Neural crest cell (in vitro differentiated cells): Measurements from ENCODE around the gene ADGRD2. TPM values are rescaled to one million over a fixed set of nuclear protein-coding genes. Genes with fewer than 3 reads are reported as not detected.

Source experiments
- DNase-seq: peaks from one replicate; pipeline ENCODE4 v3.0.0; 2021; ENCODE audit warnings: low read depth, mixed read lengths, low spot score
- H3K27ac Mint-ChIP-seq: one replicate; pipeline ENCODE4 v1.8.0; 2021; ENCODE audit warnings: mild to moderate bottlenecking, mixed read lengths; ENCODE audit not compliant: unreplicated experiment
- H3K27me3 Mint-ChIP-seq: 2 replicates; pipeline ENCODE4 v1.8.0; 2021; ENCODE audit warnings: low read depth, mild to moderate bottlenecking, mixed read lengths
- H3K36me3 Mint-ChIP-seq: 2 replicates; pipeline ENCODE4 v1.8.0; 2021; ENCODE audit warnings: low read depth, mild to moderate bottlenecking, mixed read lengths
- H3K4me1 Mint-ChIP-seq: 2 replicates; pipeline ENCODE4 v1.8.0; 2021; ENCODE audit warnings: mixed read lengths
- H3K4me3 Mint-ChIP-seq: one replicate; pipeline ENCODE4 v1.8.0; 2021; ENCODE audit warnings: mild to moderate bottlenecking, mixed read lengths
- H3K9me3 Mint-ChIP-seq: 2 replicates; pipeline ENCODE4 v1.8.0; 2021; ENCODE audit warnings: mixed read lengths
- CTCF ChIP-seq: fragments of 200-600 bp; sonication (generic); conservative IDR thresholded peaks from 2 replicates; pipeline ENCODE4 v1.5.0; 2021; ENCODE audit warnings: antibody characterized with exemption, mild to moderate bottlenecking
- total RNA-seq: library from RNA; stranded (reverse); gene quantifications from 2 replicates; pipeline ENCODE4 v1.2.1, GENCODE V29; 2021

ADGRD2 gene
- total RNA-seq, 1 donor from 2014 or later: 0.44 TPM

- no peak overlapping the region for H3K27ac Mint-ChIP-seq
- no peak for DNase-seq
- H3K36me3 Mint-ChIP-seq: no peaks in the 10 kb centered on the region
- peaks cover 19% of the 10 kb centered on the region for H3K4me1 Mint-ChIP-seq
- peak; percentile 23 for TF ChIP-seq CTCF
- no peaks in the 10 kb centered on the region for H3K9me3 Mint-ChIP-seq
- H3K27me3 Mint-ChIP-seq: peaks cover 13% of the 10 kb centered on the region
- no peak overlapping the region for H3K4me3 Mint-ChIP-seq
These were observed 27.0 kb downstream of the ADGRD2 start for GRCh38 chr9:124477211-124477647.

GRCh38 chr9:124477648-124478285 is 27.5 kb downstream of the ADGRD2 start:
- no peak overlapping the region for H3K27ac Mint-ChIP-seq

GRCh38 chr9:124478354-124478753 is 28.1 kb downstream of the ADGRD2 start:
- peaks cover 13% of the 10 kb centered on the region for H3K27me3 Mint-ChIP-seq
- H3K4me3 Mint-ChIP-seq: peak overlapping the region; percentile 66
- H3K27ac Mint-ChIP-seq: no peak overlapping the region
- H3K9me3 Mint-ChIP-seq: no peaks in the 10 kb centered on the region
- DNase-seq: no peak
- peaks cover 23% of the 10 kb centered on the region for H3K4me1 Mint-ChIP-seq
- no peaks in the 10 kb centered on the region for H3K36me3 Mint-ChIP-seq
- no peak for TF ChIP-seq CTCF

More at GRCh38 chr9:124477648-124478285, 27.5 kb downstream of the ADGRD2 start:
- peaks cover 13% of the 10 kb centered on the region for H3K27me3 Mint-ChIP-seq
- peak; percentile 39 for DNase-seq
- TF ChIP-seq CTCF: no peak
- peak overlapping the region; percentile 66 for H3K4me3 Mint-ChIP-seq
- H3K9me3 Mint-ChIP-seq: no peaks in the 10 kb centered on the region
- no peaks in the 10 kb centered on the region for H3K36me3 Mint-ChIP-seq
- H3K4me1 Mint-ChIP-seq: peaks cover 19% of the 10 kb centered on the region

- Mint-ChIP-seq H3K27me3 (peaks cover 16% of the 10 kb centered on the region), H3K4me1 (peaks cover 23% of the 10 kb centered on the region), H3K4me3 (no peak overlapping the region), H3K36me3 (no peaks in the 10 kb centered on the region), H3K27ac (no peak overlapping the region), H3K9me3 (no peaks in the 10 kb centered on the region)
- no peak for TF ChIP-seq CTCF
- DNase-seq: no peak
These were observed 29.1 kb downstream of the ADGRD2 start for GRCh38 chr9:124479371-124479770.

GRCh38 chr9:124479947-124480620 is 29.8 kb downstream of the ADGRD2 start:
- TF ChIP-seq CTCF: no peak
- Mint-ChIP-seq H3K4me1 (peaks cover 23% of the 10 kb centered on the region), H3K9me3 (no peaks in the 10 kb centered on the region), H3K4me3 (peak overlapping the region; percentile 78), H3K27ac (peak overlapping the region; percentile 19), H3K36me3 (no peaks in the 10 kb centered on the region), H3K27me3 (peaks cover 16% of the 10 kb centered on the region)
- DNase-seq: no peak
